ENCODE measurements around the gene HOXA9.

DNA sequence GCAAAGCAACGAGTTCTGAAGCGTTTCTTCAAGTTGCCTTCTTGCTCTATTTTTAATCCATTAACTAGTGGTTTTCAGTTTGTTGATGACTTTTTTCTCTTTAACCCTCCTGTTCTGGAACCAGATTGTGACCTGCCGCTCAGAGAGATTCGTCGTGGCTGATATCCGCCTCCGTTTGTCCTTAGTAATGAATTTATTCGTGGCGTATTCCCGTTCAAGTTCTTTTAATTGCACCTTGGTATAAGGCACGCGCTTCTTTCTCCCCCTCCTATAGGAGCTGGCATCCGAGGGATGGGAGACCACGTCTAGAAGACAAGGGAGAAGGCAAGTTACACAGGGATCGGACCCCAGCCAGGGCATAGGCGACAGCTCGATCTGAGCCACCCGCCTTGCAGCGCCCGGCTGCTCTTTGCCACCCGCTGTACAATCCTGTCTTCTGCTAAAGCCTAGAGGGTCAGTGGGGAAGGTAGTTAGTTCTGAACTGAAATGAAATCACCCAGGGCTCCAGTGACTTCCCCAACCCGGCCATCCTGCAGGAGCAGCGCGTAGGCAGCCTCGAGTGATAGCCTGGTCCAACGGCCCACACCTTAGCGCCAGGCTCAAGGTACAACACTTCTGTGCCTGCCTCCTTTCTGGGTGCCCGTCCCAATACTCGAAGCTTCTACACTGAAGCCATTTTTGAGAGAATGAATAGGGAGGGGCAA is 33.0 kb upstream of the HOXA9 start:
- TF ChIP-seq, protein P1, sequence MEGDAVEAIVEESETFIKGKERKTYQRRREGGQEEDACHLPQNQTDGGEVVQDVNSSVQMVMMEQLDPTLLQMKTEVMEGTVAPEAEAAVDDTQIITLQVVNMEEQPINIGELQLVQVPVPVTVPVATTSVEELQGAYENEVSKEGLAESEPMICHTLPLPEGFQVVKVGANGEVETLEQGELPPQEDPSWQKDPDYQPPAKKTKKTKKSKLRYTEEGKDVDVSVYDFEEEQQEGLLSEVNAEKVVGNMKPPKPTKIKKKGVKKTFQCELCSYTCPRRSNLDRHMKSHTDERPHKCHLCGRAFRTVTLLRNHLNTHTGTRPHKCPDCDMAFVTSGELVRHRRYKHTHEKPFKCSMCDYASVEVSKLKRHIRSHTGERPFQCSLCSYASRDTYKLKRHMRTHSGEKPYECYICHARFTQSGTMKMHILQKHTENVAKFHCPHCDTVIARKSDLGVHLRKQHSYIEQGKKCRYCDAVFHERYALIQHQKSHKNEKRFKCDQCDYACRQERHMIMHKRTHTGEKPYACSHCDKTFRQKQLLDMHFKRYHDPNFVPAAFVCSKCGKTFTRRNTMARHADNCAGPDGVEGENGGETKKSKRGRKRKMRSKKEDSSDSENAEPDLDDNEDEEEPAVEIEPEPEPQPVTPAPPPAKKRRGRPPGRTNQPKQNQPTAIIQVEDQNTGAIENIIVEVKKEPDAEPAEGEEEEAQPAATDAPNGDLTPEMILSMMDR (IDR thresholded peaks at IDR 0.05), result no peak
- TF ChIP-seq POLR2AphosphoS5 (IDR thresholded peaks at IDR 0.05) (no peak), POLR2A (IDR thresholded peaks at IDR 0.05) (no peak)
